Testis (tissue), 3 donors: ENCODE measurements around the gene AVPR2. TPM values are rescaled to one million over a fixed set of nuclear protein-coding genes. Genes with fewer than 3 reads are reported as not detected.

Experiments used
- DNase-seq: peaks from one replicate; pipeline ENCODE4 v3.0.0-alpha.2; 2019
- H3K27ac ChIP-seq, 2 donors: fragments of 200-600 bp; sonication (generic); one replicate each; pipeline ENCODE4 v1.5.1; 2019
- H3K27me3 ChIP-seq: fragments of 200-600 bp; sonication (generic); one replicate; pipeline ENCODE4 v1.5.1; 2019
- H3K36me3 ChIP-seq: fragments of 200-600 bp; sonication (generic); one replicate; pipeline ENCODE4 v1.5.1; 2017; ENCODE audit warnings: low read depth; ENCODE audit errors: missing control alignments
- H3K4me1 ChIP-seq: fragments of 200-600 bp; sonication (generic); one replicate; pipeline ENCODE4 v1.5.1; 2019
- H3K4me3 ChIP-seq, 2 donors: fragments of 200-600 bp; sonication (generic); one replicate each; pipeline ENCODE4 v1.5.1; 2017 to 2019
- H3K9me3 ChIP-seq: fragments of 200-600 bp; sonication (generic); one replicate; pipeline ENCODE4 v1.5.1; 2017
- CTCF ChIP-seq, 3 experiments: fragments of 450-650 bp in 2 of 3; fragments of 200-600 bp in 1 of 3; sonication (generic) in 1 of 3; IDR thresholded peaks; one replicate each; pipeline ENCODE4 v1.5.1; 2016 to 2019; ENCODE audit warnings: antibody characterized with exemption in 3 of 3, mild to moderate bottlenecking in 2 of 3, moderate library complexity in 1 of 3
- POLR2A ChIP-seq: fragments of 450-650 bp; IDR thresholded peaks from one replicate; pipeline ENCODE4 v1.6.1; 2017; ENCODE audit warnings: antibody characterized with exemption, mild to moderate bottlenecking, moderate library complexity
- WGBS, 2 donors: methylation state at CpG; one replicate each; pipeline ENCODE4 v1.1.5; 2018; 5-methylcytosine and 5-hydroxymethylcytosine counted together
- intact Hi-C: fragments of 100-400 bp; cut with DNase I; formaldehyde crosslinking; loops from one replicate; pipeline ENCODE4 v1.15.1; 2023; ENCODE audit warnings: low total_unique reads
- polyA plus RNA-seq: library from polyadenylated mRNA; stranded (reverse); fragments of 350-450 nt; fragmentation: Illumina TruSeq; extraction: RNeasy Lipid Tissue Mini Kit (QIAGEN cat#74804); gene quantifications from one replicate; pipeline ENCODE4 v1.2.3, GENCODE V29; 2014; ENCODE audit warnings: low read depth, low replicate concordance; ENCODE audit not compliant: insufficient read depth
- total RNA-seq, 2 donors: library from RNA; depleted of rRNA; stranded (reverse); fragments of >200 nt; gene quantifications; one replicate each; pipeline ENCODE4 v1.2.3, GENCODE V29; 2016

Gene AVPR2
- total and polyA plus RNA-seq, 3 donors from 2014 or later, result 0.74 to 1.3 (median 1.1) TPM

DNA sequence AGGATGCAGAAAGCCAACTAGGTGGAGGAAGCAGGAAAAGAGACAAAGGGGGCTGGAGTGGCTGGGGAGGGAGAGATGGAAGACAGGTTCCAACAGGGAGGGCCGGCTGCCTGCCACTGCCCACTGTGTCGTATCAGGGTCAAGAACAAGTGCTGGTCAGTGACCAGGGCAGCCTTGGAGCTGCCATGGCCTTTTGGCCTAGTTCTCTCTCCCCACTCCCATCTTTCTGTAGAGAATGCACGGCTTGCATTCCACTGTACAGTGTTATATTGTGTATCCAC lies 30.4 kb upstream of the AVPR2 start:
- no peaks in the 10 kb centered on the region for H3K4me1 ChIP-seq
- no peaks in the 10 kb centered on the region for H3K27me3 ChIP-seq
- no peak for DNase-seq
- H3K36me3 ChIP-seq, result no peaks in the 10 kb centered on the region
- TF ChIP-seq POLR2A (no peak), CTCF (IDR thresholded peaks at IDR 0.05) (no peak)
- no peak overlapping the region for H3K4me3 ChIP-seq
- intact Hi-C loops, result no loop called here
- WGBS, 2 donors, result 54 to 90% methylated on average over 2 to 3 of the region's 3 CpGs
- H3K9me3 ChIP-seq, result no peaks in the 10 kb centered on the region
- H3K27ac ChIP-seq, result no peak overlapping the region

DNA sequence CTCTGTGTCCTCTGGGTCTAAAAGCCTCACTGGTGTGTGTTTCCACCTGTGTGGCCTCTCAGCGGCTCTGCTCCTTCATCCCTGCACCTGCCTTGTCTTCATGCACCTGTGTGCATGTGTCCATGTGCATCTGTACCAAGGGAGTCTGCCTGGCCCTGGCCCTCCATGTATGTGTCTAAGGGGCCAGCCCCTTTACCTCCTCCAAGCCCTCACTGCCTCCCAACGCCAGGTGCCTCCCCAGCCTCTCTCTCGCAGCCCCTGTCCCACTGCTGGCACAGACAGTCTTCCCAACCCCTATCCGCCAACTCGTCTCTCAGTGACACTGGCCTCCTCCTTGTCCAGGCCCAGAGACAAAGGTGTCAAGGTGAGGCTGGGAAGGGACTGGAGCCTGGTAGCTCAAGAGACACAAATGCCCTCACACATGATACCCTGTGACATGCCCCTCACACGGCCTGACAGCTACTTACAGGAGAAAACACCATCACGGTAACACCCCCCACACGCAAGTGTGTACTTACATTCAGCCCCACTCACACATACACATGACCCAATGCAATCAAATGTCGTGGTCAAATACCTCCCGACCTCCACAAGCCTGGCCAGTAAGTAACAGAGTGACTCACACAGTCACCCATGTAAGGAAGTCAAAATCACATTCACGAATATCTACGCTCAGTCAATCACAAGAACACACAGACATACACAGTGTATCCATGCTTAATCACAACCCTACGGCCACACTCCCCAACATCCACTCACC lies 29.9 kb upstream of the AVPR2 start:
- intact Hi-C loops, result no loop called here
- Histone ChIP-seq H3K27me3 (no peaks in the 10 kb centered on the region), H3K9me3 (no peaks in the 10 kb centered on the region)

DNA sequence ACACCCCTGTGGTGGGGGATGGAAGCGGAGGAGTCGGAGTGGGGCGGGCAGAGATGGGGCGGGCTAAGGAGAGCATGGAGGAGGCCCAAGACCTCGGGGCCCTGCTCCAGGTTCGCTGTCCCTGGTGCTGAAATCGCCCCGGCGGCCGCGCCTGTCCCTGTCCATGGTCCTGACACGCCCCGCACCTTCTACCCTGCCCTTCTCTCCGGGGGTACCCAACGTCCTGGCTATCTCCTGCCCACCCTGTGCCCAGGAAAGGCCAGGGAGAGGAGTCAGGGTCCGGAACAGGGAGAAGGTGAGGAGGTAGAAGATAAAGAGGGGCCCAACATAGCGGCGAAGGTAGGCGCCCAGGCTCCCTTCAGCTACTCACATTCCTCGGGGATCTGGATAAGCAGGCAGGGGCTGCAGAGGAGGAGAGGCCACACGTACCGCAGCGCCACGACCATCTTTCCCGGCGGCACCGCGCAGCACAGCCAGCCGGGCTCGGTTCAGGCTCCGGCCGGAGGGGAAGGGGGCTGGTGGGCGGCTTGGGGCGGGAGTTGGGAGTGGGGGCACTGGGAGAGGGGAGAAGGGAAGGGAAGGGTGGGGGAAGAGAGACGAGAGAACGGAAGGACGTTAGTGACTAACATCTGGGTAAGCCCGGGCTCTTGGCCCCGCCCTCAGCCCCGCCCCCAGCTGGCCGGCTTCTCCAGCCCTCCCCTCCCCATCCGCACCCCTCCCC lies 28.9 kb upstream of the AVPR2 start:
- H3K27ac ChIP-seq, result no peak overlapping the region
- intact Hi-C loops, result no loop called here
- H3K9me3 ChIP-seq, result no peaks in the 10 kb centered on the region
- no peak for TF ChIP-seq CTCF (IDR thresholded peaks at IDR 0.05)
- no peak for TF ChIP-seq POLR2A
- WGBS, 2 donors, result 0 to 3% methylated on average over 2 to 42 of the region's 42 CpGs
- H3K27me3 ChIP-seq, result no peaks in the 10 kb centered on the region
- no peak overlapping the region for H3K4me3 ChIP-seq
- no peaks in the 10 kb centered on the region for H3K4me1 ChIP-seq
- peak; percentile 57 for DNase-seq
- no peaks in the 10 kb centered on the region for H3K36me3 ChIP-seq

More for the DNA sequence above, 29.9 kb upstream of the AVPR2 start:
- no peaks in the 10 kb centered on the region for H3K4me1 ChIP-seq
- no peak overlapping the region for H3K4me3 ChIP-seq
- no peak for DNase-seq
- TF ChIP-seq POLR2A (no peak), CTCF (IDR thresholded peaks at IDR 0.05) (no peak)
- 78 to 84% methylated on average over 5 to 13 of the region's 13 CpGs for WGBS, 2 donors
- H3K36me3 ChIP-seq, result no peaks in the 10 kb centered on the region
- no peak overlapping the region for H3K27ac ChIP-seq

DNA sequence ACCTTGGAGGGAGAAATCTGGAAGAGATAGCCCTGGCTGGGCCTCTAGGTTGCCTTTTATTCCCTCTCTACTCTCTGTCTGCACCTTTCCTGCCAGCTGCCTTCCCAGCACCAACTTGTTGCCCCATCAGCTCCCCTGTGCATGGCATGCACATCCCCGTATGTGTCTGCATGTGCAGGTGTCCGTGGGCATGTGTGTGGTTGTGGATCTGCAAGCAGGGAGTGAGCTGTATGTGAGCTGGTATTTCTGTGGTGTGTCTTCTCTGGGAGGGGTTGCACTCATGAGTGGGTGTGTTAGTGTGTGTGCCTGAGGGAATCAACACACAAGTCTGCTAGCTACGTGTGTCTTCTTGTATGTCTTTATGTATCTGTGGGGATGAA lies 28.4 kb upstream of the AVPR2 start:
- H3K27ac ChIP-seq, result no peak overlapping the region
- no peaks in the 10 kb centered on the region for H3K4me1 ChIP-seq
- 53 to 63% methylated on average over 1 to 3 of the region's 3 CpGs for WGBS, 2 donors
- H3K27me3 ChIP-seq, result no peaks in the 10 kb centered on the region
- no peaks in the 10 kb centered on the region for H3K9me3 ChIP-seq
- TF ChIP-seq CTCF (IDR thresholded peaks at IDR 0.05) (no peak), POLR2A (no peak)
- no peak for DNase-seq
- no peak overlapping the region for H3K4me3 ChIP-seq
- intact Hi-C loops, result no loop called here
- no peaks in the 10 kb centered on the region for H3K36me3 ChIP-seq
